Measurements from ENCODE around the gene UBA52.

DNA sequence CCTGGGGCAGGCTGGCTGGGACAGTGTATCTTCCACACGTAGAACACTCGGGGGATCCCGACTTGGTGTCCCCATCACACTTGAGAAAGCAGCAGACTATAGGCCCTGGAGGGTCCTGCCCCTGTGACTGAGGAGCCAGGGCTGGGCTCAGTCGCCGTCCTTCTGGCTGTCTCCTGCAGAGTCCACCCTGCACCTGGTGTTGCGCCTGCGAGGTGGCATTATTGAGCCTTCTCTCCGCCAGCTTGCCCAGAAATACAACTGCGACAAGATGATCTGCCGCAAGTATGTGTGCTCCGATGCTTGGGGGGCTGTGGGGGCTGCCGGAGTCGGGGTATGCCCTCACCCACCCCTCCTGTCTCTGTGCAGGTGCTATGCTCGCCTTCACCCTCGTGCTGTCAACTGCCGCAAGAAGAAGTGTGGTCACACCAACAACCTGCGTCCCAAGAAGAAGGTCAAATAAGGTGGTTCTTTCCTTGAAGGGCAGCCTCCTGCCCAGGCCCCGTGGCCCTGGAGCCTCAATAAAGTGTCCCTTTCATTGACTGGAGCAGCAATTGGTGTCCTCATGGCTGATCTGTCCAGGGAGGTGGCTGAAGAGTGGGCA, 3.1 kb downstream of the UBA52 start:
- TF ChIP-seq, protein P1, sequence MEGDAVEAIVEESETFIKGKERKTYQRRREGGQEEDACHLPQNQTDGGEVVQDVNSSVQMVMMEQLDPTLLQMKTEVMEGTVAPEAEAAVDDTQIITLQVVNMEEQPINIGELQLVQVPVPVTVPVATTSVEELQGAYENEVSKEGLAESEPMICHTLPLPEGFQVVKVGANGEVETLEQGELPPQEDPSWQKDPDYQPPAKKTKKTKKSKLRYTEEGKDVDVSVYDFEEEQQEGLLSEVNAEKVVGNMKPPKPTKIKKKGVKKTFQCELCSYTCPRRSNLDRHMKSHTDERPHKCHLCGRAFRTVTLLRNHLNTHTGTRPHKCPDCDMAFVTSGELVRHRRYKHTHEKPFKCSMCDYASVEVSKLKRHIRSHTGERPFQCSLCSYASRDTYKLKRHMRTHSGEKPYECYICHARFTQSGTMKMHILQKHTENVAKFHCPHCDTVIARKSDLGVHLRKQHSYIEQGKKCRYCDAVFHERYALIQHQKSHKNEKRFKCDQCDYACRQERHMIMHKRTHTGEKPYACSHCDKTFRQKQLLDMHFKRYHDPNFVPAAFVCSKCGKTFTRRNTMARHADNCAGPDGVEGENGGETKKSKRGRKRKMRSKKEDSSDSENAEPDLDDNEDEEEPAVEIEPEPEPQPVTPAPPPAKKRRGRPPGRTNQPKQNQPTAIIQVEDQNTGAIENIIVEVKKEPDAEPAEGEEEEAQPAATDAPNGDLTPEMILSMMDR (IDR thresholded peaks at IDR 0.05) = no peak
- TF ChIP-seq POLR2A (IDR thresholded peaks at IDR 0.05) = no peak

All from breast epithelium (tissue), 3 donors.